NCI-H2196 (cell line): ENCODE data around the gene CHRNA4.

ENCODE experiments used
- DNase-seq: peaks from one replicate; lab custom pipeline; 2025; ENCODE audit not compliant: unreplicated experiment; lab: John Stamatoyannopoulos, UW

The CHRNA4 gene

GRCh38 chr20:63360850-63361518, at the start of gene CHRNA4:
CHRNA4 (minus strand) TSS chr20:63361349; CDS start chr20:63361165, 184 bp downstream.
- DNase-seq, result no peak

- no peak for DNase-seq
Measured at GRCh38 chr20:63409834-63410435, 48.8 kb upstream of the CHRNA4 start.

- DNase-seq, result no peak
Measured at GRCh38 chr20:63409066-63409833, 48.1 kb upstream of the CHRNA4 start.

GRCh38 chr20:63408684-63409046, 47.5 kb upstream of the CHRNA4 start:
- DNase-seq, result no peak

GRCh38 chr20:63407928-63408683, 47.0 kb upstream of the CHRNA4 start:
- no peak for DNase-seq

- no peak for DNase-seq
Measured at GRCh38 chr20:63406617-63407245, 45.6 kb upstream of the CHRNA4 start.

- DNase-seq, result no peak
Measured at GRCh38 chr20:63406011-63406410, 44.9 kb upstream of the CHRNA4 start.

- no peak for DNase-seq
Measured at GRCh38 chr20:63405102-63405730, 44.1 kb upstream of the CHRNA4 start.

GRCh38 chr20:63404129-63405085, 43.3 kb upstream of the CHRNA4 start:
- DNase-seq, result no peak

- no peak for DNase-seq
Measured at GRCh38 chr20:63403403-63404105, 42.4 kb upstream of the CHRNA4 start.

- no peak for DNase-seq
Measured at GRCh38 chr20:63402860-63403220, 41.7 kb upstream of the CHRNA4 start.

- no peak for DNase-seq
Measured at GRCh38 chr20:63402181-63402859, 41.2 kb upstream of the CHRNA4 start.

- DNase-seq, result no peak
Measured at GRCh38 chr20:63401384-63402110, 40.4 kb upstream of the CHRNA4 start.

GRCh38 chr20:63400486-63401210, 39.5 kb upstream of the CHRNA4 start:
- DNase-seq, result no peak

GRCh38 chr20:63399596-63400375, 38.6 kb upstream of the CHRNA4 start:
- DNase-seq, result no peak
